GM18861 (cell line): ENCODE results near the gene FGD5.

Experiments used
- ATAC-seq: cut with Tn5 transposase; IDR thresholded peaks from one replicate; pipeline ENCODE4 v1.9.1; 2021; ENCODE audit not compliant: unreplicated experiment

Gene FGD5

DNA sequence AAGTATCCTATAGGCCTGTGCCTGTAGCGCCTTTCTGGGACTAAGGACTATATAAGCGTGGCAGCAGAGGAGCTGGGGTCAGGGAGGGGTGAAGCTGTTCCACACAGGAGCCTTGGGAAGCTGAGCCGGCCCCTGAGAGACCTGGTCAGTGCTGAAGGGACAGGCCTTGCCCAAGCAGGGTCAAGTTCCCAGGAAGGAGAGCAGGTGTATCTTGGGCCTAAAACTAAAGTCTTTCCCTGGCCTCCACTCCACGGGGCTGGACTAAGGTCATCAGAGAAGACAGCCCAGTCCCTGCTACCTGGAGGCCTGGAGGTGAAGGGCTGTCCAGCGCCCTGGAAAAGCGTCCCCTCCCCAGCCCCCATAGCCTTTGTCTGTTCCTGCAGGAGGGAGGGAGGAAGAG lies 104.7 kb downstream of the FGD5 start:
- ATAC-seq: no peak

DNA sequence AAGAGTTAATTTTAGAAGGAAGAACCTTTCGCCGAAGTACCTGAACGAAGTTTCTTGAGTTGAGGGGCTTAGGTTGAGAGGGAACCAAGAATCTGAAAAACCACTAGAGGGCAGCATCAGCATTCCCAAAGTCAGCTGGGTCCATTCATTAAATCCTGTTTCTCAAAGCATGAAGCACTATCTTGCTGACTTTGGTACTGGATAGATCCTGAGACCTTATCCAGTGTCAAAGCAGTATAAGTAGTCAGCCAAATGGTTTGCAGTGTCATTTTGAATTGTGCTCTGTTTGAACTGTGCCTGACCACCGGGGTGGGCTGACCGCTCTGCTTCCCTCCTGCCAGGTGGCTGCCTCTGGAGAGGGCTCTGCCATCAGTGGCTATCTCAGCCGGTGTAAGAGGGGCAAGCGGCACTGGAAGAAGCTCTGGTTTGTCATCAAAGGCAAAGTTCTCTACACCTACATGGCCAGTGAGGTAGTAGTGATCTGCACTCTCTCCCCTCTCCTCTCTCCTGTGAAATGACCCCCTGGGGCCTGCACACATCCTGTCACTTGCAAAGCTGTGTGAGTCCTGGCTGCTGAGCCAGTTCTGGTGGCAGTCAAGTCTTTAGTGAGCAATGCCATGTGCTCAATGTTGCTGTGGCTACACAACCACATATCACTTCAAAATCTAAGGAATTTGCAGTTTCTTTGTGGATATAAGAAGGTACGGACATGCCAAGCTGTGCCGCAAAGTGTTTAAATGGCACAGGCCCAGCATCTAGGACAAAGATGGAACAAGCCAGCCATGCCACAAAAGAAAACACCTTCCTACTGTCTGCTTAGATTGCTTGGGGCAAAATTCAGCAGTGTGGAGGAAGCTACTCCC lies 107.2 kb downstream of the FGD5 start:
- ATAC-seq: no peak

DNA sequence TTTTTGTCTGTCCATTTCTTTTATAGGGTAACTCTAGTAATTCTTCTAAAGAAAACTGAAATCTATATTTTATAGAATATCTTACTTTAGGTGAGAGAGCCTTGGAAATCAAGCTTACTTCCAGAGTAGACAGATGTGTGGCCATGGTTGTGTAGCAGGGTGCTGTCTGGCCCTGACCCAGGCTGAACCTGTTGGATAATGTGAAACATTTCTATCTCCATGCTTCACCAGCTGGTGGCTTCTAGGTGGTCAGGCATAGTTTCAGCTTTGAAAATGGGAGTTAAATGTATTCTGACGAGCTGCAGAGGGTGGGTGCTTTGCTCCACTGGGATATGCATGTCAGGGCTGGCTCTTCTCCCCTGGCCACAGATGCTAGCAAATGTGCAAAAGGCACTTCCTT lies 107.8 kb downstream of the FGD5 start:
- ATAC-seq: no peak

DNA sequence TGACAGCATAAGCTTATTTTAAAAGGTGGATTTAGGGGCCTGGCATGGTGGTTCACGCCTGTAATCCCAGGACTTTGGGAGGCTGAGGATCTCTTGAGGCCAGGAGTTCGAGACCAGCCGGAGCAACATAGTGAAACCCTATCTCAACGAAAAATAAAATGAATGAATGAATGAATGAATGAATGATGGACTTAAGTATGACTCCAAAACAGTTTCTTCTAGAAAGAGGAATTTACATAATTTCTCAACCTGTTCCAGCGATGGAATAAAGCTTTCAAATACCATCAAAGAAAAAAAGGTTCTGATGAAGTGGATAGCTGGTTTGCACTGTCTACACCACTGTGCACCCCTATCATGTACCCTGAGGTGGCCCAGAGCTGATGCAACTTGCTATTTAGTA lies 108.5 kb downstream of the FGD5 start:
- no peak for ATAC-seq

DNA sequence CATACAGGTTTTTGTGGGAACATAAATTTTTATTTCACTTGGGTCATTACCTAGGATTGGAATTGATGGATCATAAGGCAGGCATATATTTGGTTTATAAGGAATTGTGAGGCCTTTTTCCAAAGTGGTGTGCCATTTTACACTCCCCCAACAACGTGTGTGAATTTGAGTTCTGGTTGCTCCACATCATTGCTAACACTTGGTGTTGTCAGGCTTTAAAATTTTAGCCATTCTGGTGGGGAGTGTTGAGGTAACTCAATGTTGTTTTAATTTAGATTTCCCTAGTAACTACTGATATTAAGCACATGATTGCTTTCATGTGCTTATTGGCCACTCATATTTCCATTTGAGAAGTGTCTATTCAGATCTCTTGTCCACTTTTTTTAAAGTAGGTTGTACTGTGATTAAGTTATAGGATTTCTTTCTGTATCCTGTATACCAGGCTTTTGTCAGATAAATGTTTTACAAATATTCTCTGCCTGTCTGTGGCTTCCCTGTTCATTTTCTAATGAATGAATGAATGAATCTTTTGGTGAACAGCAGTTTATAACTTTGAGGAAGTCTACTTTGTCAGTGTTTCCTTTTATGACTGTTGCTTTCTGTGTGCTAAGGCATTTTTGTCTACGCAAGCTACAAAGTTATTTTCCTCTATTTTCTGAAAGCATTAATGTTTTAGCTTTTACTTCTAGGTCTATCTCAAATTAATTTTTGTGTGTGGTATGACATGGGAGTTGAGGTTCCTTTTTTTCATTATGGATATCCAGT lies 110.7 kb downstream of the FGD5 start:
- no peak for ATAC-seq

DNA sequence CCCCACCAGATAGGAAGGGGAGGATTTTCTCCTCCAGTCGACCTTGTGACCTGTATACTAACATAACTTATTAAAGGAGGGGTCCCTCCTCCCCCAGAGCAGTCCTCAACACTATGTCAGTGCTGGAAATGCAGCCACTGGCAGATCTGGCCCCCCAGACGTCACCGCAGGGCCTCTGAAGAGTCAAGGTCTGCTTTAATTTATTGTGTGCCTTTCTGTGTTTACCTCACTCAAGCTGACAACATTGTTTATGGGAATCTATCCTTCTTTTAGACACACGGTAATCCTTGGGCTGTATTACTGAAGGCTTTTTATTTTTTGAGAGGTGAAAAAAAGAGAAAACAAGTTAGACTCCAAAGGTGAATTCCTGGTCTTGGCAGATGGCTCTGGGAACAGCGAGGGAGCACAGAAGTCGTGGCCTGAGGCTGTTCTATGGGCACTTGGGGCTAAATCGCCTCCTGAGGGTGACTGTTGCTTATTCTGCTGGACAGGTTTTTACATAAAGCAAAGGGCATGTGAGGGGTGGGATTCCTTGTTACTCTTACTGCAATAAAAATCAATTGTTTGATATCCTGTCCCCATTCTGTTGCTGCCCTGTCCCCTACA lies 115.2 kb downstream of the FGD5 start:
- no peak for ATAC-seq

DNA sequence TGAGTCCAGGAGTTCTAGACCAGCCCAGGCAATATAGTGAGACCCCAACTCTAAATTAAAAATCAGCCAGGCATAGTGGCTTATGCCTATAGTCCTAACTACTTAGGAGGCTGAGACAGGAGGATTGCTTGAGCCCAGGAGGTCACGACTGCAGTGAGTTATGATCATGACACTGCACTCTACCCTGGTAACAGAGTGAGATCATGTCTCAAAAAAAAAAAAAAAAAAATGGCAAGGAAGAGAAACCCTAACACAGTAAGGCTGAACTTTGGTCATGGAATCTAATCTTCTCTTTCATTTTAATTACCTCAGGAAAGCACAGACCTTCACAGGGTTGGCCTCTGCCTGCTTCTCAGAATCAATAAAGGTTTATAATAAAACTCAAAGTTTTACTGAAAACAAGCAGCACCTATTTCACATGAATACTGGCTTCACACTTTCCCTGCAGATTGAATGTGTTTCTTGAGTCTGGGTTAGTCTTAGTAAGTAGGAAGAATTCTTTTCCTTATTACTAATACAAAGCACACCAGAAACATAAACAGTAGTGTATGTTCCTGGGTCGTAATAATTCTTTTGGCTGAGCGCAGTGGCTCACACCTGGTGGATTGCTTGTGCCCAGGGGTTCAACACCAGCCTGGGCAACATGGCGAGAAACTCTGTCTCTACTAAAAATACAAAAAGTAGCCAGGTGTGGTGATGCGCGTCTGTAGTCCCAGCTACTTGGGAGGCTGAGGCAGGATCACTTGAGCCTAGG lies 117.0 kb downstream of the FGD5 start:
- ATAC-seq: no peak

DNA sequence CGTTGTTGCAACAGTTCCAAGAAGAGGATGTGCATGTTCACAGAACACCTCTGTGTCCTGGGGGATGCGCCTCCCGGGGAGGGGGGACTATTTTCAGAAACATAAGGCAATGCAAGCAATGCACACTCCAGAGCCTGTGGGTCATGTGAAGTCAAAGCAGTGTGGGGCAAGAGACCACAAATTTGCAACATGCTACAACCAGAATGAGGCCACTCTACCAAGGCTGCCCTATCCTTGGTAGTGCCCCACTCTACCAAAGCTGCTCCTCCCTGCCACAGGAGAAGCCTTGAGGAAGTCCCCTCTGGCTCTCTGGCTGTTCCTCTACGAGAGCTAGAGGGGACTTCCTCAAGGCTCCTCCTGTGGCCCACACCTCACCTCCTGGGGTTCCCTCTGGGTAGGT lies 120.2 kb downstream of the FGD5 start:
- ATAC-seq: no peak

DNA sequence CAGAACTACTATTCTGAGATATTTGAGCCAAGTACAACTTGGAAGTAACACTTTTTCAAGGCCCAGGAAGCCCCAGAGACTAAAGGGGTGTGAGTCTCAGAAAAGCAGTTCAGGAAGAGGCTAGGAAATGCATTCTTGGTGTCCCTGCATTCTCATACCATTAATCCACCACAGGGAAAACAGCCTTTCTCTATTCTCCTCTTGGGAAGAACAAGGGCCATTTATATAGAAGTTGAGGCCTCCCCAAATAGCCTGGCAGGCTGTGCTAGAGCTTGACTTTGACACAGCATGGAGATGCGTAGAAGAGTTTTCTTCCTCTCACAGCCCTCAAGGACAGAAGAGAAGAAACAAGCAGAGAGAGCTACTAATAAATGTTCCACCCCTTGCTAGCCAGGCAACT lies 123.1 kb downstream of the FGD5 start:
- ATAC-seq: no peak

DNA sequence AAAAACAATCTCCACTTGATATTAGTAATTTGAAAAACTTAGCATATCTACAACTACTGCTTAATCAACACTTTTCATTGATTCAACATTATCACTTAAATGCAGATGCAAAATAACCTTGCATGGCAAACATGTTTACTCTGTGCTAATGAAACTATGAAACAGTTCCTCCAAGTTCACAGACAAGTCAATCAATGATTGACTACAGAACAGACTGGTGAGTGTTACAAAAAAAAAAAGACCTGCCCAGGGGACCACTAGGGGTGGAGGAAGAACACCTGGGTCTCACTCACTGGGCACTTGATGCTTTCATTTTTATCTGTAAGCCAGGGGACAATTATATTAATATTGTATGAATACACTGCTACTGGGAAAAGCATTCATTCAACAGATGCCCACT lies 124.3 kb downstream of the FGD5 start:
- peak; percentile 40 for ATAC-seq

DNA sequence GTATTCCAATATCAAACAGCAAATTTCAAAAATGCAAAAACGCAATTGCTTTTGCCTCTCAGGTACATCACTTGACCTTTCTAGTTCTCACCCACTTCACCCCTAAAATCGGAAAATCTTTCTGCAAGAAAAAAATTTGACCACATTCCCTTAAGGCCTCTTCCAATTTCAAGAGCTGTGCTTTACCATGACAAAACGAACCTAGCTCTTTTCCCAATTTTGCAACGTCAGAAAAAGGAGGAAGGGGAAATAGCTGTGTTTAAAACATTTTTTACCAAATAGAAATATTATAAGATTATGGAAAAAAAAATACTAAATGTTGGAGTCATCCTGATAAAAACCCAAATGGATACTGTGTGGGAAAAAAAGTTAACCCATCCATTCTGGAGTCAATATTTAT lies 127.5 kb downstream of the FGD5 start:
- no peak for ATAC-seq

DNA sequence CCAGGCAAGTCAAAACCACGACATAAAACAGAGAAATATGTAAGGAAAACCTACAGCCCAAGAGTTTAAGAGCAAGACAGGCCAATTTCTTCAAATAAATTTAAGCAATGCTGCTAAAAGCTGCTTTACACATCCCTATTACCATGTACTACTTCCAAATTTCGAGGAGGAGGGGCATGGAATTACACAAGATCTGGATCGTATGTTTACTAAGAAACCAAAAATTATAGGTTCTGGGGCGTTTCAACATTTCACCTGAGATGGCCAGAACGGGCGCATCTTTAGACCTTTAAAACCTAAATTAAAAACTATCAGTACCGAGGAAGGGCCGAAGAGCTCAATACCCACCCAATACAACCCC lies 128.0 kb downstream of the FGD5 start:
- ATAC-seq: no peak

DNA sequence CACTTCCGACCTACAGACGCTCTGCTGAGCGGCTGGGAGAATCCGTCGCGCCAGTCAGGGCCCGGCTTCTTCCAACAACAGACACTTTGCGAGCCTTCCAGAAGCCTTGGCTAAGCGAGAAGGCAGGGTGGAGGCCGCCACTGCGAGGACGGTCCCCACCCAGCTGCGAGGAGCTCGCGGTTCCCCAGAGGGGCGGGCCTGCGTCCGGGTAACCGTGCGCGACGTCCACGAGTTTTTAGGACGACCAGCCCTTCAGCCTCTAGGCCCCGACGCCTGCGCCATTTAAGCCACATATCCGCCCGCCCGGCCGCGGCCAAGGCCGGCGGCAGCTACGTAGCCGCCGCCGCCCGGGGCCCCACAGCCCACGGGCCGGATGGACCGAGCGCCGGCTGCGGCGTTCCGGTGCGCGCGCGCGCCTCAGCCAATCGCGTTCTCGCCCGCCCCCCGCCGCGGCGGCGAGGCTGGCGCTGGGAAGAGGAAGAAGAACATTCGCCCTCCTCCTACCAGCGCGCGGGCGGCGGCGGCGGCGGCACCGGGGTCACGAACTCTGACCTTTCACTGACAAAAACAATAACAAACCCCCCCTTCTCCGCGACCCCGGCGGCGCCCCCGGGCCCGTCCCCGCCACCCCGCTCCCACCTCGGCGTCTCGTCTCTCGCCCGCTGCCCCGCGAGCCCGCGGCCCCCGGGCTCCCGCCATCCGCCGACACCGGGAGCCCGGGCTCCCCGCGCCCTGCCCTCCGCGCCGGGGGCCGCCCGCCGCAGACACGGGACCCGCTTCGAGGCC lies 128.5 kb downstream of the FGD5 start, which contains the start of gene NR2C2:
TSS of gene NR2C2 (plus strand) at position 484 of the 786 bp plus-strand sequence. CDS start 56,332 bp downstream, outside the sequence.
- peak; percentile 40 for ATAC-seq

DNA sequence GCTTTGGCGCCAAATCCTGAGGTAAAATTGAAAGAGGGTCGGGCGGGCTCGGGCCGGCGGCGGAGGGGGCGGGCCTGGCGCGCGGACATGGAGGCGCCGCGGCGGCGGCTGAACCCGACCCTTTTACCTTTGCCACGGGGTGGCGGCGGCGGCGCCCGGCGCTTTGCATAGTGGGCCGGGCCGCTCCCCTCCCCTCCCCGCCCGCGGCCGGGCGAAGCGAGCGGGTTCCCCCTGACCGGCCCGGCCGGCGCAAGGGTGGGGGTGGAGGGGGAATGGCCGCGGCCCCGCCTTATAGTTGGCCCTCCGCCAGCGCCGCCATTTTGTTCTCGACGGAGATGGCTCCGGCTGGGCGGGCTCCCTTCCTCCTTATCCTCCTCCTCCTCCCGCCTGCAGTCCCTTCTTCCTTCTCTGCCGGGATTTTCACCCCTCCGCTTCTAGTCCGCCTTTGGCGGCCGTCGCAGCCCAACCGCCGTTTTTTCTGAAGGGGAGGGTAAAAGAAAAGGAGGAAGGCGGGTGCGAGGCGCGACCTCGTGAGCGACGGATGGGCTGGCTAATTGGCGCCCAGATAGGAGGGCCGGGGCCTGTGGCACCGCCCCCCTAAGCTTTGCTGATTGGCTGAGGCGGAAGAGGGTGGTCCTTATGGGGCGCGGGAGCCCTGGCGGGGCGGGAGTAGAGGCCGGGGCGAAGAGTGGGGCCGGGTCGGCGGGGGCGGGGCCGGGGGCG lies 129.3 kb downstream of the FGD5 start:
- ATAC-seq: peak; percentile 71

DNA sequence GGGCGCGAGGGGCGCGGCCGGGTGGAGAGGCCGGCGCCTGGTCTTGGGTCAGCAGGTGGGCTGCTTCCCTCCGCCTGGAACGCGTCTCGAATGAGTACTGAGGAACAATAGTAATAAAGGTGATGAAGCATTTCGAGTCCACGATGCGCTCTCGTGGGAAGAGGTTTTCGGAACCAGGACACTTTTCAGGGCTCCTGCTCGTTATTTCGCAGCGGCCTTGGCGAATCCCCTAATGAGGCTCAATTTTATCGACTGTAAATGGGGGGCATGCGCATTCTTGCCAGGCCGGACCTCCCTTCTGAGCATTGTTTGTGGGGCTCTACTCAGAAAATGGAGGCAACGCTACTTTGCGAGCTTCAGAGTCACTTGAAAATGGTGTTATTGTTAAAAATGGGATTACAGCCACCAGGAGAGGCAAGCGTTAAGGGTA lies 129.9 kb downstream of the FGD5 start:
- no peak for ATAC-seq

DNA sequence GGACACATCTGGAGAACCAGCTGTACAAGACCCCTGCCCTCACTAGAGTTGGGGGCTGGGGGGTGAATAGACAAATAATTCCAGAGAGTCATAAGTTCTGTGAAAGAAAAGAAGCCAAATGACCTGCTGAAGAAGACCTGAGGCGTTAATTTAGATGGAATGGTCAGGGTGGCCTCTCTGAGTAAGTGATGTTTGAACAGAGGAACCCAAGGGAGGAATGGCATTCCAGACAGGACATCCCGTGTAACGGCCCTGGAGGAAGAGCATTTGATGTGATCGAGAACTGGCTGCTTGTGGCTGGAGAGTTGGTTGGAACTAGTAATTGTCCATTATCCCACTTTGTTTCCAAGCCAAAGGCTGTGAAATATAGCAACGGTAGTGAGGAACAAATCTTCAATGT lies 130.4 kb downstream of the FGD5 start:
- no peak for ATAC-seq

DNA sequence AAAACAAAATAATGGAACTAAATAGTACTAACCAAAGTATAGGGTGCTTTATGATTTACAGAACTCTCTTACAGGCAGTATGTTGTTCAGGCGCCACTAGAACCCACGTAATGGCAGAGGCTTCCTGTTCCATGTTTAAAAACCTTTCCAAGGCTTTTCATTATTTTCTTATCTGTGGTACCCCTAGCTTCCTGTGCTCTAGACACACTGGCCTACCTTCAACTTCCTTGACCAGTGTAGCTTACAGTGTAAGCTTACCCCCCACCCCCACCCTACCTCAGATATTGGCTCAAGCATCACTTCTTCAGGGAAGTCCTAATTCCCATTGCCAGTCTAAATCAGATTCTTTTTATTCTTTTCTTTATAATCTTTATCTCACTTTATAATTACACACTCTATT lies 131.5 kb downstream of the FGD5 start:
- ATAC-seq: no peak

DNA sequence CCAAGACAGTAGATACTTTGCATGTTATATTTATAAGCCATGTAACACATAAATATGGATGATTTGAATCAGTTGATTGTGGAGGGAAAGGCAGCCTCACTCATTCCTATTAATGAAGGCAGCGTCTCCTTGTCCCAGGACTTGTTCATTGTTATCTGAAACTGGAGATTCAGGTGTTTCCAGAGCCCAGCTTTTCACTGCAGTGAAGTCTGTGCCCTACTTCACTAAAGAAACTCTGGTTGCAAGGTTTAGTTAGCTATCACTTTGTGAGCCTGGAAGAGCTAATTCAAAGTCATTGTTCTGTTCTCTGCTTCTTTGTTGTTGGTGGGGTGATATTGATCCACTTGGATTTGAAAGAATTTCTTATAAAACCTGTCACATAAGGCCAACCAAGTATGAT lies 138.4 kb downstream of the FGD5 start:
- ATAC-seq: no peak

DNA sequence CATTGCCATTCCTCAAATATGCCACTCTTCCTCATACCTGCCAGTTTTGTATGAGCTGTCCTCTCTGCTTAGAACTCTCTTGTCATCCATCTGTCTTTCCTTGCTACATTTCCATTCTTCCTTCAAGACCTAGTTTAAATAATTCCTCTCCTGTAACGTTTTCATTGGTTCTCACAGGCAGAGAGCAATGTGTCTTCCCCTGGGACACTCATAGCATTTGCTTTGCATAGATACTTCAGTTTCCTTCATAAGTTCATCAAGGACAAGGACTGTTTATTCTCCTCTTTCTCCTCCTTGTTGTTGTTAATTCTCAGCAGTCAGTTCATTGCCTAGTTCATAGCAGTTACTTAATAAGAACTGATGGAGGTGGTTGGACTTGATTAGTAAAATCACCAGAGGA lies 139.2 kb downstream of the FGD5 start:
- ATAC-seq: no peak
